LoVo (cell line): ENCODE measurements around the gene TBC1D2.
"Not testable (repeated sequence)": the region's sequence is repeated elsewhere in the genome, so short reads cannot be mapped to it uniquely, and the experiment has no call there.

Source experiments
- DNase-seq: peaks from one replicate; pipeline ENCODE4 v3.0.0-alpha.2; 2016; ENCODE audit warnings: low spot score

TBC1D2 gene

DNA sequence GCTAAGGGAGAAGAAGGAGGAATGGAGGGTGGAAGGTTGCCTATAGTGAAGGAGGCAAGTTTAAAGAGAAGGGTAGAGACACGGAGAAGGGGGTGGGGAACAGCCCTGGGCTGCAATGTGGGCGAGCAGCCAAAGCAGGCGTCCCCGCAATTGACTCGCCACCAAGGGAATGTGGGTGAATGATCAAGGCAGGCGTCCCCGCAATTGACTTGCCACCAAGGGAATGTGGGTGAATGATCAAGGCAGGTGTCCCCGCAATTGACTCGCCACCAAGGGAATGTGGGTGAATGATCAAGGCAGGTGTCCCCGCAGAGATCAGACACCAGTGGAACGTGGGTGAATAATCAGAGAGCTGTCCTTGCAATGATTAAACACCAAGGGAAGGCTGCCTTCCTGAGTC is 14.8 kb upstream of the TBC1D2 start:
- DNase-seq = not testable (repeated sequence)

DNA sequence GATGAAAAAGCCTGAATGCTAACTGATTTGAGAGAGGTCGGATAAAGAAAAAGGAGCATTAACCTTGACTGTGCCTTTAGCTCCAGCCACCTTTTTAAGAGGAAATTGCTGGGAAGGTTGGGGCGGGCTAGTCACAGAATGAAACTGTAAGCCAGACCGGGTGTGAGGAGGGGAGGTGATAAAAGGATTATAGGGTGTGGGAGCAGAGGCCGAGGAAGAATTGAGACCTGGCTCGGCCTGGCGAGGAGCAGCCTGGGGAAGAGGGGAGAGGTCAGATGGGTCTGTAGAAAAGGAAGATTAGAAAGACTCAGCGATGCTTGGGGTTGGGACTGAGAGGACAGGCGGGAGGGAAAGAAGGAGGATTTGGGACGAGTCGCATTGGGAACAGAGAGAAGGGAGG is 14.2 kb upstream of the TBC1D2 start:
- not testable (repeated sequence) for DNase-seq

DNA sequence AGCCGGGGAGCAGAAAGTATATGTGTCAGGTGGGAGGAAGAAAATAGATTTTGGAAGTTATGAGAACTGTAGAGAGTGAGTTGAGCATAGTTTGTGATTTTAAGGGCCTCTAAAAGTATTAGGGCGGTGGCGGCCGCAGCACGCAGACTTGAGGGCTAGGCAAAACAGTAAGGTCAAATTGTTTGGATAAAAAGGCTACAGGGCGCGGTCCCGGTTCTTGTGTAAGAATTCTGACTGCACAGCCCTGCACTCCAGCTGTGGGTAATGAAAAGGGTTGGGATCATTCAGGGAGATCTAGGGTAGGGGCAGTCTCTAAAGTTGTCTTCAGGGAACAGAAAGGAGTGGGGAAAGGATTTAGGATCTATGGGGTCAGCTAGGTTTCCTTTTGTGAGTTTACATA is 12.1 kb upstream of the TBC1D2 start:
- not testable (repeated sequence) for DNase-seq

- DNase-seq = no peak
These were observed 9.1 kb upstream of the TBC1D2 start for GRCh38 chr9:98264516-98264915.

- peak; percentile 81 for DNase-seq
These were observed 8.3 kb upstream of the TBC1D2 start for GRCh38 chr9:98263482-98264357.

DNA sequence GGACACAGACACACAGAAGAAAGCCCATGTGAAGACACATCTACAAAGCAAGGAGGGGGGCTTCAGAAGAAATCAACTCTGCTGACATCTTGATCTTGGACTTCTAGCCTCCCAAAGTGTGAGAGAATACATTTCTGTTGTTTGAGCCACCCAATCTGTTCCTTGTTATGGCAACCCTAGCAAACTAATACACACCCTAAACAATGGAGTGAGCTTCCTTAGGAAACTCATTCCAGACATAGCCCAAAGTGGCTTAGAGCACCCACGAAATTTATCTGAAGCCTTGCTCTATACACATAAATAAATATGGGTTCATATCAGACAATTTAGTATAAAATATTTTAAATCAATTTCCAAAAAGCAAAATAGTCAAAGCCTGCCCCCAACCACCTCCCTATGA is 7.6 kb upstream of the TBC1D2 start:
- no peak for DNase-seq

DNA sequence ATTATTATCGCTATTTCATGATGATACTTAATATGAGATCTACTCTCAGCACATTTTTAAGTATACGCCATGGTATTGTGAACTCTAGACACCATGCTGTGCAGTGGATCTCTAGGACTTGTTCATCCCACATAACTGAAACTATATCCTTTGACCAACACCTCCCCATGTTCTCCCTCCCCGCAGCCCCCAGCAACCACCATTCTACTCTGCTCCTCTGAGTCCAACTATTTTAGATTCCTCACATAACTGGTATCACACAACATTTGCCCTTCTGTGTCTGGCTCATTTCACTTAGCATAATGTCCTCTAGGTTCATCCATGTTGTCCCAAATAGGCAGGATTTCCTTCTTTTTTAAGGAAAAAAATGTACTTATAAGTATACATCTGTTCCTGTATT is 6.6 kb upstream of the TBC1D2 start:
- DNase-seq = no peak

GRCh38 chr9:98260635-98261034 is 5.2 kb upstream of the TBC1D2 start:
- no peak for DNase-seq

DNA sequence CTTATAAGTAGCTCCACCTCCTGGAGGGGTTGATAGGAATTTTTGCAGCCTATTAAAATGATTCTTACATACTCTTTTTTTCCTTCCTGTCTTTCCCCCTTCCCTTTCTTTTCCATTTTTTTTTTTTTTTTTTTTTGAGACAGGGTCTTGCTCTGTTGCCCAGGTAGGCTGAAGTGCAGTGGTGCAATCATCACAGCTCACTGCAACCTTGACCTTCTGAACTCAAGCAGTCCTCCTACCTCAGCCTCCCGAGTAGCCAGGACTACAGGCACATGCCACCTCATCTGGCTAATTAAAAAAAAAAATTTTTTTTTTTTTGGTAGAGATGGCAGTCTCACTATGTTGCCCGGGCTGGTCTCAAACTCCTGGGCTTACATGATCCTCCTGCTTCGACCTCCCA is 4.3 kb upstream of the TBC1D2 start:
- no peak for DNase-seq

DNA sequence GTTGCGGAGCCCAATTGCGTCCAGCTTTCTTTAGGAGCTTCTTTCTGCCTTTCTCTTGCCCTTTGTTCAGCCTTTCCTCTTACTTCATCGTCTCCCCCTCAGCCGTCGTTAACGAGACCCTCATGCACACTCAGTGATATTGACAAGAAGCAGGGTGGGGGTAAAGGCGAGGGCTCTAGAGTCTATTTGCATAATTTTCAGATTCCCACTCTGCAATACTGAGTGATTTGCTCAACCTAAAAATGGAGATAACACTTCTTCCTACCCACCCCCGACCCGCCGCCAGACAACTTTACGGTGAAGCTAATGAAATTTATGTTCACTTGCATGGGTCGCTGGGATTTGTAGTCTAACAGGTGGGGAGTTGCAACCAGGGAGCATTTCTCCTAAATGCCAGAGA is 1.3 kb upstream of the TBC1D2 start:
- DNase-seq = no peak

DNA sequence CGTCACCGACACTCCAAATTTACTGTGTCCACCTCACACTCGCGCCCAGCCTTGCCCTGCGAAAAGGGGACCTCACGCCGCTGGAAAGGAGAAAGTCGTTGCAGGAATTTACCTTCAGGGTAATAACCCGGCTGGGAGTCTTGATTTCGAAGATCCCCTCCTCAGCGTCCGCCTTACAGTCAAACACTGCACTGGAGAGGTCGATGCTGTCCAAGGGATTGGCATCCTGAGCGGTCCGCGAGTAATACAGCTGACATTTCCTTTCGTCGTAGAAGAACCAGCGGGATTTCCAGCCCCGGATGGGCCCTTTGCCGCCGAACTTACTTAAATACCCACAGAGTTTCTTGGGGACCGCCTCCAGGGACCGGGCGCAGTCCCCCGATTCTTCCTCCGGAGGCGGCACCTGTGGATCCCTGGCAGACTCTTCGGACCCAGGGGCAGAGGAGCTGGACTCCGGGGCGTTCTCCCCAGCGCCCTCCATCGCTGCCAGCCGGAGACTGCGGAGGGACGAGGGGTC is 330 bp downstream of the TBC1D2 start:
- no peak for DNase-seq

- DNase-seq = no peak
These were observed 1.0 kb downstream of the TBC1D2 start for GRCh38 chr9:98254228-98255060.

DNA sequence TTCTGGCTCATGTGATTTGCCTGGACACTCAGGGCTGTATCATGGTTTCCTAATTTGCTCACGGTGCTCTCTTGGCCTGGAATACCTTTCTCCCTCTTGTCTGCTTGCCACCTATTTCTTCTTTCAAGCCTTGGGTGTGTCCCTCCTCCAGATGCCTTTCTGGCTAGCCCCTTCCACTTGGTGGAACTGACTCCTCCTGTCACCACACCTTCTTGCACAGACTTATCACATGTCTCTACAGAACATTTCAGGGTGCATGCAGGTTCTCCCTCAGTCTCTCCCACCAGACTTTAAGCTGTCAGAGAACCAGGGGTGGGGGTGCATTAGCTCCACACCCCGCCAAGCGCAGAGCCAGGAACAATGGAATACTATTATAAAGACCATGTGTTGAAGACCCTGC is 1.9 kb downstream of the TBC1D2 start:
- no peak for DNase-seq

DNA sequence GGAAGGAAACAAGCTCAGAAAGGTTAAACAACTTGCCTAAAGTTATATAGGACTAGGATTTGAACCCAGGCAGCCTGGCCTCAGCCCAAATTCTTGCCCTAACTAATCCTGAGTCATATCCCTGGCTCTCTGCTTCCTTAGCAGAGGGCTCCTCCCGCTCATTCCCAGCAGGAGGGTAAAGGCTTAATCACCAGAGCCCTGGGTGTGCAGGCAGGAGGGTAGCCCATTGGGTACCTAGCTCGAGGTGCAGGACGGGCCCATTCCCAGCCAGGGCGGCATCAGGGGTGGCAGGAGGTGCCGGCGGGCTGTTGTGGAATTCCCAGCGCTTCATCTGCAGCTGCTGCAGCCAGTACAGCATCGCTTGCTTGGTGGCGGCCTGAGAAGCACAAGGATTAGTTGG is 3.9 kb downstream of the TBC1D2 start:
- peak; percentile 84 for DNase-seq

DNA sequence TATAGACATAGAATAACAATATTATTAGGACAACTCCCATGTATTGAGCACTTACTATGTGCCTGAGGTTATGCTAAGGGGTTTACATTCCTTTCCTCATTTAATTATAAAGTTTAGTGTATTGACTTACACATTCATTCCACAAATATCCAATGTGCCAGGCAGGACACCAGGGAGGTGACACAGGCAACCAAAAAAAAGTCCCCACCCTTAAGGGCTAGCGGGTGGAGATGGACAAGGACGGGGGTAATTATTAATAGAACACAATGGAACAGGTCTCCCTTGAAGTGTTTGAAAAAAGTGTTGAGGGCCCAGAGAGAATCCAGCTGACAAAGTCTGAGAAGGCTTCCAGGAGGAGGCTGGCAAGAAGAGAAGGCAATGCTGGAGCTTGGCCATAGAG is 5.7 kb downstream of the TBC1D2 start:
- DNase-seq = no peak

GRCh38 chr9:98248737-98249474 is 6.5 kb downstream of the TBC1D2 start:
- DNase-seq = peak; percentile 85

DNA sequence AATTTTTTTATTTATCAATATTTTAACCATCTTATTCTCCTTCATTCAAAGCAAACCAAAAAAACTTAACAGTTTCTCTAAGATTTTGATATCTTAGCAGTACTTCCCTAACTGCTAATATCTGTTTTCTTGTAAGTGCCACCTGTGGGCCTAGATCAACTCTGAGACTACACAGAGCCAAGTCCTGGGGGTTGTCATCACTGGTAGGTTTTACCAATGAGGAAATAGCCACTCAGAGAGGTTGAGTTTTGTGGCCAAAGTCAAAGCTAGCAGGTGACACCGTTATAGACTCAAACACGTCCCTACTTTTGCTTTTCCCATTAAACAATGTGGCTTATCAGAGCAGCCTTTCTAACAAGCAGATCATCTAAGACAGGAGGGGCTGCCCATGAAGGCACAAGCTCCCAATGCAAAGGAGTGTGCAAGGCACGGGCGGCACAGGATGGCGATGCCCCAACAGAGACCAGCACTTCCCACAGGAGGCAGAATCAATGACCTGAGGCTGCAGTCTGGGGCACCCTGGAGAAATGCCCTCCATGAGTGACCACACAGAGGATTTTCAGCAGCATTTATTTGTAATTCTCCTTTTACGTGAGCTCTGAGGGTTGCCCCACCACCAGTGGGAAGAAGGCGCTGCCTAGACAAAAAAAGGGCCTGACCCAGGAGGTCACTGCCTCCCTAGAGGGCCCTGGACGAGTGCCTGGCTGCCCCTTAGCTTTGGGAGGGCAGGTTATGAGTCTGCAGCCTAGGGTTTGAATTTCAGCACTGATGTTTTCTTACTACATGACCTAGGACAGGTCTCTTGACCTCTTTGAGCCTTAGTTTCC is 7.4 kb downstream of the TBC1D2 start:
- no peak for DNase-seq

- no peak for DNase-seq
These were observed 13.0 kb downstream of the TBC1D2 start for GRCh38 chr9:98242426-98242825.

GRCh38 chr9:98241357-98242300 is 13.8 kb downstream of the TBC1D2 start:
- no peak for DNase-seq

DNA sequence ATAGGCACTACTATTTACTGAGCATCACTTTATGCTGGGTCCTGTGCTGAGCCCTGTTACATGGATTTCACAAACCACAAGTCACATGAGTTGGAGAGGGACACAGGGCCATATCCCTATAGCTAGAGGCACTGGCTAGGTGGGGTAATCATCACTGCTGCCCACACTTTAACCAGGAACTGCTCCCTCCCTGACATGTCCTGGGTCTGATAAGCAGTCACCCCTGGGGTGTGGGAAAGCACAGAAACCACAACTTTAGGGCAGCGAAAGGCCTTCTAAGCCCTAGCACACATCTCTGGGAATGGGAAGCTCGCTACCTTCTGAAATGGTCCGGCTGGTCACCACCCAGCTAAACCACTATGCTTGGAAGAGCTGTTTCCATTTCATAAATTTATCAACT is 15.0 kb downstream of the TBC1D2 start:
- DNase-seq = no peak
